ENCODE measurements around the gene CC2D1A.

Gene CC2D1A

GRCh38 chr19:13965377-13965896 lies 59.4 kb downstream of the CC2D1A start:
- no peak for TF ChIP-seq CREB1 (IDR thresholded peaks at IDR 0.05; ENCODE audit: low read depth)
- no peak for TF ChIP-seq NFIC (IDR thresholded peaks at IDR 0.05)
- no peak for TF ChIP-seq MAX (IDR thresholded peaks at IDR 0.05)
- no peak for TF ChIP-seq EGR1 (IDR thresholded peaks at IDR 0.05)
- no peak for TF ChIP-seq FOXM1 (IDR thresholded peaks at IDR 0.05; ENCODE audit: borderline replicate concordance, low read depth)
- no peak for TF ChIP-seq YY1 (IDR thresholded peaks at IDR 0.05; ENCODE audit: low read depth)
- TF ChIP-seq RAD21 (IDR thresholded peaks at IDR 0.05; ENCODE audit: low read depth): no peak
- no peak for TF ChIP-seq TAF1 (IDR thresholded peaks at IDR 0.05; ENCODE audit: low read depth)
- TF ChIP-seq REST (IDR thresholded peaks at IDR 0.05; ENCODE audit: low read depth): no peak
- no peak for TF ChIP-seq TEAD4 (IDR thresholded peaks at IDR 0.05)
- no peak for TF ChIP-seq ZBTB7A (IDR thresholded peaks at IDR 0.05; ENCODE audit: low read depth)
- no peak for TF ChIP-seq CEBPB (IDR thresholded peaks at IDR 0.05)
- TF ChIP-seq USF1 (IDR thresholded peaks at IDR 0.05): no peak
- no peak for TF ChIP-seq EP300 (IDR thresholded peaks at IDR 0.05; ENCODE audit: borderline replicate concordance)
- no peak for TF ChIP-seq TCF12 (IDR thresholded peaks at IDR 0.05; ENCODE audit: low read depth)

- TF ChIP-seq REST (IDR thresholded peaks at IDR 0.05; ENCODE audit: low read depth): no peak
- no peak for TF ChIP-seq CEBPB (IDR thresholded peaks at IDR 0.05)
- no peak for TF ChIP-seq EGR1 (IDR thresholded peaks at IDR 0.05)
- TF ChIP-seq NFIC (IDR thresholded peaks at IDR 0.05): no peak
- TF ChIP-seq YY1 (IDR thresholded peaks at IDR 0.05; ENCODE audit: low read depth): no peak
- no peak for TF ChIP-seq EP300 (IDR thresholded peaks at IDR 0.05; ENCODE audit: borderline replicate concordance)
- no peak for TF ChIP-seq RAD21 (IDR thresholded peaks at IDR 0.05; ENCODE audit: low read depth)
- TF ChIP-seq FOXM1 (IDR thresholded peaks at IDR 0.05; ENCODE audit: borderline replicate concordance, low read depth): no peak
- TF ChIP-seq TAF1 (IDR thresholded peaks at IDR 0.05; ENCODE audit: low read depth): no peak
- no peak for TF ChIP-seq ZBTB7A (IDR thresholded peaks at IDR 0.05; ENCODE audit: low read depth)
- TF ChIP-seq MAX (IDR thresholded peaks at IDR 0.05): no peak
- no peak for TF ChIP-seq TEAD4 (IDR thresholded peaks at IDR 0.05)
- no peak for TF ChIP-seq CREB1 (IDR thresholded peaks at IDR 0.05; ENCODE audit: low read depth)
- TF ChIP-seq TCF12 (IDR thresholded peaks at IDR 0.05; ENCODE audit: low read depth): no peak
- no peak for TF ChIP-seq USF1 (IDR thresholded peaks at IDR 0.05)
Observed at GRCh38 chr19:13965926-13966683, 60.1 kb downstream of the CC2D1A start.

GRCh38 chr19:13966684-13967128 lies 60.7 kb downstream of the CC2D1A start:
- TF ChIP-seq USF1 (IDR thresholded peaks at IDR 0.05): no peak
- TF ChIP-seq TEAD4 (IDR thresholded peaks at IDR 0.05): no peak
- no peak for TF ChIP-seq EP300 (IDR thresholded peaks at IDR 0.05; ENCODE audit: borderline replicate concordance)
- TF ChIP-seq CREB1 (IDR thresholded peaks at IDR 0.05; ENCODE audit: low read depth): no peak
- no peak for TF ChIP-seq REST (IDR thresholded peaks at IDR 0.05; ENCODE audit: low read depth)
- no peak for TF ChIP-seq FOXM1 (IDR thresholded peaks at IDR 0.05; ENCODE audit: borderline replicate concordance, low read depth)
- TF ChIP-seq RAD21 (IDR thresholded peaks at IDR 0.05; ENCODE audit: low read depth): no peak
- TF ChIP-seq EGR1 (IDR thresholded peaks at IDR 0.05): no peak
- no peak for TF ChIP-seq MAX (IDR thresholded peaks at IDR 0.05)
- no peak for TF ChIP-seq CEBPB (IDR thresholded peaks at IDR 0.05)
- TF ChIP-seq TAF1 (IDR thresholded peaks at IDR 0.05; ENCODE audit: low read depth): no peak
- no peak for TF ChIP-seq ZBTB7A (IDR thresholded peaks at IDR 0.05; ENCODE audit: low read depth)
- no peak for TF ChIP-seq YY1 (IDR thresholded peaks at IDR 0.05; ENCODE audit: low read depth)
- no peak for TF ChIP-seq TCF12 (IDR thresholded peaks at IDR 0.05; ENCODE audit: low read depth)
- TF ChIP-seq NFIC (IDR thresholded peaks at IDR 0.05): no peak

Measured in Ishikawa (cell line).